Measurements from ENCODE around the gene APOA1. TPM values are rescaled to one million over a fixed set of nuclear protein-coding genes. Genes with fewer than 3 reads are reported as not detected.

Gene APOA1
- polyA plus RNA-seq, 1 donor (not counting 4 experiments of a cell fraction or from before 2014, with no cell fraction given): not detected

- H4K20me1 ChIP-seq (ENCODE audit: control insufficient read depth, extremely low read depth, insufficient read depth, low read length): no peaks in the 10 kb centered on the region
- peaks cover 25% of the 10 kb centered on the region for H3K4me1 ChIP-seq (ENCODE audit: control insufficient read depth, extremely low read depth, insufficient read depth, low read length)
- H3K9me1 ChIP-seq (ENCODE audit: control insufficient read depth, extremely low read depth, insufficient read depth, low read length): no peaks in the 10 kb centered on the region
- TF ChIP-seq CTCF (optimal IDR thresholded peaks at IDR 0.05 in 1 of 3, IDR thresholded peaks at IDR 0.05 in 1 of 3, conservative IDR thresholded peaks at IDR 0.05 in 1 of 3; ENCODE audit: extremely low read depth in 1 of 3, insufficient read depth in 2 of 3, low read length in 3 of 3): peak; percentile 82 to 92 (median 86)
- TF ChIP-seq EZH2 (IDR thresholded peaks at IDR 0.05; ENCODE audit: low read length): no peak
- H3K9me3 ChIP-seq (ENCODE audit: control insufficient read depth, low read depth, low read length): no peaks in the 10 kb centered on the region
- no peak for FAIRE-seq
- no peaks in the 10 kb centered on the region for H3K27me3 ChIP-seq (ENCODE audit: control insufficient read depth, extremely low read depth, insufficient read depth, low read length)
- H3K27ac ChIP-seq (ENCODE audit: control insufficient read depth, insufficient read depth, low read length): no peak overlapping the region
- dilution Hi-C loops (cut with MboI; ENCODE audit: extremely low pct_ligation_motif_present, low sequenced_read_pairs): no loop called here
- no peak for DNase-seq (ENCODE audit: low read depth, low spot score)
- peaks cover 12% of the 10 kb centered on the region for H3K79me2 ChIP-seq (ENCODE audit: control insufficient read depth, insufficient read depth, low read length)
- H3K4me2 ChIP-seq (ENCODE audit: control insufficient read depth, extremely low read depth, insufficient read depth, low read depth, low read length): no peak overlapping the region
- no peak overlapping the region for H3K4me3 ChIP-seq (ENCODE audit: control insufficient read depth in 2 of 3, extremely low read depth in 1 of 3, insufficient read depth in 2 of 3, low read depth in 1 of 3, low read length in 3 of 3)
- H3K9ac ChIP-seq (ENCODE audit: control insufficient read depth, extremely low read depth, insufficient read depth, low read length): no peak overlapping the region
- H3K36me3 ChIP-seq (ENCODE audit: control insufficient read depth in 2 of 2, extremely low read depth in 1 of 2, insufficient read depth in 2 of 2, low read length in 2 of 2): peaks cover 3 to 6% of the 10 kb centered on the region in 2 experiments
- H2AFZ ChIP-seq (ENCODE audit: control insufficient read depth, low read length): peak overlapping the region; percentile 47
These were observed 46.2 kb downstream of the APOA1 start for GRCh38 chr11:116791002-116791812.

DNA sequence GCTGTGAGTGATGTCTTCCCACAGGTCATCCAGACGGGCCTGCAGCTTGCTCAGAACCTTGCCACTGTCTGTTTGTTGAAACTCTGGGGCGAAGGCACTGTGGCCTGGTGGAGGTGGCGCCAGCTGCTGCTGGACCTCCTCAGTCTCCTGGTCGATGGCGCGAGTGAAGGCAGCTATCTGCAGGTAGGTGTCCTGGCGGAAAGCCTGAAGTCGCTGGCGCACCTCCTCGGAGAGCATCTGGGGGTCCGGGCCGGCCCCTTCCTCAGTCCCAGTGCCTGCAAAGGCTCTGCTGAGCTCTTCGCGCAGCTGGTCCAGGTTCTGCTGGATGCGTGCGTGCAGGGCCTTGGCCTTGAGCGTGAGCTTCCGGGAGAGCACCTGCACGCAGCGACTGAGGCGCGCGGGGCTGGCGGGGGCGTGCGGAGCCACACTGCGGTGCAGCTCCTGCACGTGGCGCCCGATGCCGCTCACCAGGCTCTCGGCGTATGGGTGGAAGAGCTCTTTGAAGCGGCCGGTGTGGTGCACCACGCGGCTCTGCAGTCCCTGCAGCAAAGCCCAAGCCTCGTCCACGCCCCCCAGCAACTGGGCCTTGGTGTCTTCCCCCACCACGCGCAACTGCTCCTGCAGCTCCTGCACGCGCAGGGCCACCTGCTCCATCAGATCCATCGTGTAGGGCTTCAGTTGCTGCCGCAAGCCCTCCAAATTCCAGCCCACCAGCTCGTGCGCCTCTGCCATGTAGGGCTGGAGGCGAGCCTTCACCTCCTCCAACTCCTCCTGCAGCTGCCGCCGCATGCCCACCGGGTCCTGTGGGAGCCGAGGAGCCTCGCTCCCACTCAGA, 47.0 kb downstream of the APOA1 start:
- no peaks in the 10 kb centered on the region for H3K27me3 ChIP-seq (ENCODE audit: control insufficient read depth, extremely low read depth, insufficient read depth, low read length)
- no peak overlapping the region for H3K4me3 ChIP-seq (ENCODE audit: control insufficient read depth in 2 of 3, extremely low read depth in 1 of 3, insufficient read depth in 2 of 3, low read depth in 1 of 3, low read length in 3 of 3)
- no peak overlapping the region for H3K4me2 ChIP-seq (ENCODE audit: control insufficient read depth, extremely low read depth, insufficient read depth, low read depth, low read length)
- H3K9me1 ChIP-seq (ENCODE audit: control insufficient read depth, extremely low read depth, insufficient read depth, low read length): no peaks in the 10 kb centered on the region
- no peak overlapping the region for H3K27ac ChIP-seq (ENCODE audit: control insufficient read depth, insufficient read depth, low read length)
- H3K9me3 ChIP-seq (ENCODE audit: control insufficient read depth, low read depth, low read length): no peaks in the 10 kb centered on the region
- no peak overlapping the region for H2AFZ ChIP-seq (ENCODE audit: control insufficient read depth, low read length)
- TF ChIP-seq CTCF (optimal IDR thresholded peaks at IDR 0.05 in 1 of 3, IDR thresholded peaks at IDR 0.05 in 1 of 3, conservative IDR thresholded peaks at IDR 0.05 in 1 of 3; ENCODE audit: extremely low read depth in 1 of 3, insufficient read depth in 2 of 3, low read length in 3 of 3) (no peak), EZH2 (IDR thresholded peaks at IDR 0.05; ENCODE audit: low read length) (no peak)
- H4K20me1 ChIP-seq (ENCODE audit: control insufficient read depth, extremely low read depth, insufficient read depth, low read length): no peaks in the 10 kb centered on the region
- H3K9ac ChIP-seq (ENCODE audit: control insufficient read depth, extremely low read depth, insufficient read depth, low read length): no peak overlapping the region
- H3K79me2 ChIP-seq (ENCODE audit: control insufficient read depth, insufficient read depth, low read length): peaks cover 12% of the 10 kb centered on the region
- DNase-seq (ENCODE audit: low read depth, low spot score) (no peak), FAIRE-seq (no peak)
- dilution Hi-C loops (cut with MboI; ENCODE audit: extremely low pct_ligation_motif_present, low sequenced_read_pairs): no loop called here
- H3K4me1 ChIP-seq (ENCODE audit: control insufficient read depth, extremely low read depth, insufficient read depth, low read length): peaks cover 25% of the 10 kb centered on the region
- H3K36me3 ChIP-seq (ENCODE audit: control insufficient read depth in 2 of 2, extremely low read depth in 1 of 2, insufficient read depth in 2 of 2, low read length in 2 of 2): peaks cover 7 to 15% of the 10 kb centered on the region in 2 experiments
